Measurements from ENCODE around the gene CNGB1. TPM values are rescaled to one million over a fixed set of nuclear protein-coding genes. Genes with fewer than 3 reads are reported as not detected.

Gene CNGB1
- total and polyA plus RNA-seq, 2 experiments from 2014 or later = not detected

GRCh38 chr16:57950382-57950781 is 20.5 kb downstream of the CNGB1 start:
- Histone ChIP-seq H3K27me3 (no peaks in the 10 kb centered on the region), H3K4me3 (no peak overlapping the region), H3K36me3 (no peaks in the 10 kb centered on the region), H3K4me1 (ENCODE audit: low read depth) (peaks cover 1% of the 10 kb centered on the region), H3K27ac (no peak overlapping the region), H3K9me3 (ENCODE audit: low read depth) (no peaks in the 10 kb centered on the region)
- DNase-seq (ENCODE audit: low read depth in 1 of 2, low spot score in 1 of 2) = no peak
- TF ChIP-seq CTCF (IDR thresholded peaks at IDR 0.05; ENCODE audit: low read depth, low read length) = no peak

- no peak overlapping the region for H3K27ac ChIP-seq
- H3K4me1 ChIP-seq (ENCODE audit: low read depth) = peaks cover 4% of the 10 kb centered on the region
- no peaks in the 10 kb centered on the region for H3K9me3 ChIP-seq (ENCODE audit: low read depth)
- no peaks in the 10 kb centered on the region for H3K36me3 ChIP-seq
- no peak for TF ChIP-seq CTCF (IDR thresholded peaks at IDR 0.05; ENCODE audit: low read depth, low read length)
- H3K27me3 ChIP-seq = no peaks in the 10 kb centered on the region
- DNase-seq (ENCODE audit: low read depth in 1 of 2, low spot score in 1 of 2) = no peak
- no peak overlapping the region for H3K4me3 ChIP-seq
Observed at GRCh38 chr16:57949595-57950238, 21.2 kb downstream of the CNGB1 start.

GRCh38 chr16:57949013-57949412 is 21.9 kb downstream of the CNGB1 start:
- DNase-seq (ENCODE audit: low read depth in 1 of 2, low spot score in 1 of 2) = no peak
- Histone ChIP-seq H3K4me3 (no peak overlapping the region), H3K27me3 (no peaks in the 10 kb centered on the region), H3K4me1 (ENCODE audit: low read depth) (peaks cover 4% of the 10 kb centered on the region), H3K9me3 (ENCODE audit: low read depth) (no peaks in the 10 kb centered on the region), H3K36me3 (no peaks in the 10 kb centered on the region), H3K27ac (no peak overlapping the region)
- TF ChIP-seq CTCF (IDR thresholded peaks at IDR 0.05; ENCODE audit: low read depth, low read length) = no peak

GRCh38 chr16:57948027-57948426 is 22.9 kb downstream of the CNGB1 start:
- Histone ChIP-seq H3K4me1 (ENCODE audit: low read depth) (peaks cover 4% of the 10 kb centered on the region), H3K9me3 (ENCODE audit: low read depth) (no peaks in the 10 kb centered on the region), H3K36me3 (no peaks in the 10 kb centered on the region), H3K27ac (no peak overlapping the region), H3K4me3 (no peak overlapping the region), H3K27me3 (no peaks in the 10 kb centered on the region)
- DNase-seq (ENCODE audit: low read depth in 1 of 2, low spot score in 1 of 2) = no peak
- no peak for TF ChIP-seq CTCF (IDR thresholded peaks at IDR 0.05; ENCODE audit: low read depth, low read length)

- H3K27ac ChIP-seq = no peak overlapping the region
Observed at GRCh38 chr16:57947261-57947660, 23.7 kb downstream of the CNGB1 start.

More at GRCh38 chr16:57947261-57947660, 23.7 kb downstream of the CNGB1 start:
- no peak for TF ChIP-seq CTCF (IDR thresholded peaks at IDR 0.05; ENCODE audit: low read depth, low read length)
- no peaks in the 10 kb centered on the region for H3K27me3 ChIP-seq
- H3K4me1 ChIP-seq (ENCODE audit: low read depth) = peaks cover 4% of the 10 kb centered on the region
- no peak overlapping the region for H3K4me3 ChIP-seq
- DNase-seq (ENCODE audit: low read depth in 1 of 2, low spot score in 1 of 2) = no peak
- no peaks in the 10 kb centered on the region for H3K36me3 ChIP-seq
- no peaks in the 10 kb centered on the region for H3K9me3 ChIP-seq (ENCODE audit: low read depth)
